Heart left ventricle (tissue), 16 donors: ENCODE data around the gene NDFIP1. TPM values are rescaled to one million over a fixed set of nuclear protein-coding genes. Genes with fewer than 3 reads are reported as not detected.

Experiments used
- ATAC-seq, 4 donors: fragments of 200-7000 bp; cut with Tn5 transposase; one replicate each; pipeline ENCODE4 v1.9.1; 2020 to 2022; ENCODE audit warnings: moderate library complexity in 4 of 4, mild to moderate bottlenecking in 3 of 4, moderate number of reproducible peaks in 1 of 4
- DNase-seq, 5 donors: peaks; one replicate each; pipeline ENCODE4 v3.0.0-alpha.2; 2020
- H3K27ac ChIP-seq, 12 donors: fragments of 200-600 bp; sonication (generic) in 4 of 12; one replicate each; pipeline versions ENCODE4 v1.5.0 to v1.8.0; 2016 to 2022; ENCODE audit warnings: mild to moderate bottlenecking in 2 of 12
- H3K27me3 ChIP-seq, 9 donors: fragments of 200-600 bp; sonication (generic) in 2 of 9; one replicate each; pipeline versions ENCODE4 v1.5.1 to v1.8.0; 2016 to 2022; ENCODE audit warnings: mild to moderate bottlenecking in 3 of 9
- H3K36me3 ChIP-seq, 9 donors: fragments of 200-600 bp; sonication (generic) in 2 of 9; one replicate each; pipeline versions ENCODE4 v1.5.0 to v1.8.0; 2018 to 2022; ENCODE audit warnings: mild to moderate bottlenecking in 2 of 9
- H3K4me1 ChIP-seq, 12 donors: fragments of 200-600 bp; sonication (generic) in 4 of 12; one replicate each; pipeline versions ENCODE4 v1.5.0 to v1.8.0; 2016 to 2022; ENCODE audit warnings: mild to moderate bottlenecking in 3 of 12
- H3K4me3 ChIP-seq, 12 donors: fragments of 200-600 bp; sonication (generic) in 4 of 12; one replicate each; pipeline versions ENCODE4 v1.5.0 to v1.8.0; 2017 to 2022; ENCODE audit warnings: mild to moderate bottlenecking in 9 of 12, moderate library complexity in 4 of 12
- H3K9me3 ChIP-seq, 12 donors: fragments of 200-600 bp; sonication (generic) in 4 of 12; one replicate each; pipeline versions ENCODE4 v1.5.0 to v1.8.0; 2016 to 2022; ENCODE audit warnings: mild to moderate bottlenecking in 1 of 12
- POLR2A ChIP-seq, 2 donors: fragments of 450-650 bp; IDR thresholded peaks; one replicate each; pipeline ENCODE4 v1.6.1; 2017; ENCODE audit warnings: antibody characterized with exemption in 2 of 2, mild to moderate bottlenecking in 2 of 2, moderate library complexity in 2 of 2
- WGBS, 4 donors: extraction: QIAGEN DNeasy Blood & Tissue Kit in 2 of 4; methylation state at CpG; one replicate each; pipeline versions ENCODE4 v1.1.5 to v1.1.7; 2013 to 2018; 5-methylcytosine and 5-hydroxymethylcytosine counted together
- intact Hi-C, 10 donors: fragments of 100-400 bp; cut with DNase I; formaldehyde crosslinking; loops; one replicate each; pipeline versions ENCODE4 v1.11.1 to v1.14.2; 2022
- polyA plus RNA-seq, 2 donors: library from polyadenylated mRNA; stranded (reverse); fragments of 200-250 nt; gene quantifications; one replicate each; pipeline ENCODE4 v1.2.3, GENCODE V29; 2013
- total RNA-seq, 9 donors: library from RNA; depleted of rRNA in 2 of 9; stranded (reverse); fragments of >200 nt in 2 of 9; fragmentation: NEBNext Ultra II Directional in 3 of 9; extraction: Animal tissue kit (Norgen Biotek cat#: 25700) in 3 of 9; gene quantifications; one replicate each; pipeline versions ENCODE4 v1.1.0 to v1.2.4, GENCODE V29; 2016 to 2023
- TF ChIP-seq, protein P1 (sequence below), 12 donors: fragments of 200-600 bp; sonication (generic) in 4 of 12; IDR thresholded peaks; one replicate each; pipeline versions ENCODE4 v1.5.0 to v1.8.0; 2018 to 2022; ENCODE audit warnings: antibody characterized with exemption in 12 of 12, mild to moderate bottlenecking in 5 of 12
- donor health status: ischemic (EF 13 %, LVEDD 7.1; RV severe dilation, severe dysfunction).
- donor health status: healthy with polysubstance abuse.
- donor health status: DM: no; HTN: yes; CAD: no.
- donor health status: DM: no; HTN: no; CAD: no.
- donor health status: ischemic (EF 25% LVEDD 6.9; RV normal size, moderate dysfunction).
- donor health status: ischemic (EF 25% LVEDD 5.7; RV mildly dilated, moderate dysfunction).
- donor health status: healthy.
- donor health status: DM: yes; HTN: yes; CAD: no.
- donor health status: ischemic (EF 35%, LVEDD 5.7; RV mildly dilated, moderate dysfunction).
- donor health status: nonischemic (EF 11% LVEDD 7.7; RV severe dilation, severe dysfunction).
- donor health status: DM: yes; HTN: yes; CAD: no.
- donor health status: PGD.
- donor health status: ischemic (EF 29% LVEDD 5.4; RV normal size, mild dysfunction).
- donor health status: nonischemic (EF 23%, LVEDD 6.1; RV moderate dilation, normal function).

NDFIP1 gene
- total and polyA plus RNA-seq, 11 donors: 26.6 to 69.3 (median 61.0) TPM

DNA sequence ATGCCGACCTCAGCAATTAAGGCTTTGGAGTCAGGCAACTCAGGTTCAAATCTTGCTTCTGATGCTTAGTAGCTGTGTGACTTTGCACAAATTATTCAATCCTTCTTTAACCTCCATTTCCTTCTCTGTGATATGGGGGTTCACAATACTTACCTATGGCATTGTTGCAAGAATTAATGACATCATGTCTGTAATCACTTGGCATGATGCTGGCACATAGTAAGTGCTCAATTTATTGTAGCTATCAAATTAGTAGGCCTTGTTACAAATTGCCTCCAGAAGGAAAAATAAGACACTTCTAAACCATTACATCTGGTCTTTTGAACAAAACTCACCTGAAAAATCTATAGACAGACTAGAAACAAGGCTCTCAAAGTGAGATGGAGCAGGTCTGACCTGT is 29.9 kb upstream of the NDFIP1 start:
- WGBS, 4 donors: 78 to 100% (median 86%) methylated on average over 1 of the region's 1 CpG
- Histone ChIP-seq H3K27me3 (no peaks in the 10 kb centered on the region), H3K4me3 (no peak overlapping the region), H3K36me3 (no peaks in the 10 kb centered on the region), H3K9me3 (no peaks in the 10 kb centered on the region), H3K4me1 (no peaks in the 10 kb centered on the region), H3K27ac (no peak overlapping the region)
- ATAC-seq: no peak
- DNase-seq: no peak
- TF ChIP-seq POLR2A (IDR thresholded peaks at IDR 0.05): no peak
- TF ChIP-seq, protein P1, sequence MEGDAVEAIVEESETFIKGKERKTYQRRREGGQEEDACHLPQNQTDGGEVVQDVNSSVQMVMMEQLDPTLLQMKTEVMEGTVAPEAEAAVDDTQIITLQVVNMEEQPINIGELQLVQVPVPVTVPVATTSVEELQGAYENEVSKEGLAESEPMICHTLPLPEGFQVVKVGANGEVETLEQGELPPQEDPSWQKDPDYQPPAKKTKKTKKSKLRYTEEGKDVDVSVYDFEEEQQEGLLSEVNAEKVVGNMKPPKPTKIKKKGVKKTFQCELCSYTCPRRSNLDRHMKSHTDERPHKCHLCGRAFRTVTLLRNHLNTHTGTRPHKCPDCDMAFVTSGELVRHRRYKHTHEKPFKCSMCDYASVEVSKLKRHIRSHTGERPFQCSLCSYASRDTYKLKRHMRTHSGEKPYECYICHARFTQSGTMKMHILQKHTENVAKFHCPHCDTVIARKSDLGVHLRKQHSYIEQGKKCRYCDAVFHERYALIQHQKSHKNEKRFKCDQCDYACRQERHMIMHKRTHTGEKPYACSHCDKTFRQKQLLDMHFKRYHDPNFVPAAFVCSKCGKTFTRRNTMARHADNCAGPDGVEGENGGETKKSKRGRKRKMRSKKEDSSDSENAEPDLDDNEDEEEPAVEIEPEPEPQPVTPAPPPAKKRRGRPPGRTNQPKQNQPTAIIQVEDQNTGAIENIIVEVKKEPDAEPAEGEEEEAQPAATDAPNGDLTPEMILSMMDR (IDR thresholded peaks at IDR 0.05): no peak
- intact Hi-C loops: no loop called here

DNA sequence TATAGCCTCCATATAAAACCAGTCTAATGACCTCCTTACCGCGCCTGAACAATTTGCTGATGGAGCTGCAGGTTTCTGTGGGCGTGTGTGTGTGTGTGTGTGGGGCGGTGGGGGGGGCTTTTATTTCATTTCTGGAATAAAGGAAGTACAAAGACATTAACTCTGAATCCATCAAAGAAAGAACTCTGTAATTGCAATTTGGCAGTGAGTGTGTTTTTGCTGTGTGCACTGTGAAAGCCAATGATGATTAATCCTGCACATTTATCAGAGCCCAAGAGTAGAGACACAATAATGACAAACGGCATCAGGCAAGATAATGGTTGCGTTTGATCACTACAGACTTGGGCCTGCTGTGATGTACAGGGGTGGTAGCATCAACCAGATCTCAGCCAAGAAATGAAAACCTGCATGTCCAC is 29.3 kb upstream of the NDFIP1 start:
- Histone ChIP-seq H3K27me3 (no peaks in the 10 kb centered on the region), H3K4me1 (no peaks in the 10 kb centered on the region), H3K9me3 (no peaks in the 10 kb centered on the region), H3K36me3 (no peaks in the 10 kb centered on the region), H3K4me3 (no peak overlapping the region), H3K27ac (no peak overlapping the region)
- 74 to 88% (median 78%) methylated on average over 4 to 6 of the region's 6 CpGs for WGBS, 4 donors
- ATAC-seq (no peak), DNase-seq (no peak)
- intact Hi-C loops: no loop called here
- TF ChIP-seq POLR2A (IDR thresholded peaks at IDR 0.05): no peak
- TF ChIP-seq, protein P1 (IDR thresholded peaks at IDR 0.05): no peak

DNA sequence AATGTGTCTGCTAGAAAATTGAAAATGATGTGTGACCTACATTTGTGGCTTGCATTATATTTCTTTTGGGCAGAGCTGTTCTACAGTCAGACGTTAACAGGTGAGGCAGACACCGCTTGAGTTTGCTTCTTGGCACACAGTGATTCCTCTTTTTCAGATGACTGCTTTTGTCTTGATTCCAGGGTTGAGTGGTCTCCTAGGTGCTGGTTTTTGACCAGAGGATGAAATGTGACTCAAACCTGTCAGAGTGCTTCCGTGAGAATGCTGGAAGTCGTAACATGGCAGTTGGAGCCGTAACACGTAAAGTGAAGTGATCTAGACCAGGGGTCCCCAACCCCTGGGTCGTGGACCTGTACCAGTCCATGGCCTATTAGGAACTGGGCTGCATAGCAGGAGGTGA is 28.3 kb upstream of the NDFIP1 start:
- Histone ChIP-seq H3K36me3 (no peaks in the 10 kb centered on the region), H3K4me3 (no peak overlapping the region), H3K9me3 (no peaks in the 10 kb centered on the region), H3K4me1 (no peaks in the 10 kb centered on the region), H3K27ac (no peak overlapping the region), H3K27me3 (no peaks in the 10 kb centered on the region)
- no peak for TF ChIP-seq POLR2A (IDR thresholded peaks at IDR 0.05)
- TF ChIP-seq, protein P1 (IDR thresholded peaks at IDR 0.05): no peak
- intact Hi-C loops: no loop called here
- DNase-seq (no peak), ATAC-seq (no peak)
- 84 to 89% (median 87%) methylated on average over 7 of the region's 7 CpGs for WGBS, 4 donors

DNA sequence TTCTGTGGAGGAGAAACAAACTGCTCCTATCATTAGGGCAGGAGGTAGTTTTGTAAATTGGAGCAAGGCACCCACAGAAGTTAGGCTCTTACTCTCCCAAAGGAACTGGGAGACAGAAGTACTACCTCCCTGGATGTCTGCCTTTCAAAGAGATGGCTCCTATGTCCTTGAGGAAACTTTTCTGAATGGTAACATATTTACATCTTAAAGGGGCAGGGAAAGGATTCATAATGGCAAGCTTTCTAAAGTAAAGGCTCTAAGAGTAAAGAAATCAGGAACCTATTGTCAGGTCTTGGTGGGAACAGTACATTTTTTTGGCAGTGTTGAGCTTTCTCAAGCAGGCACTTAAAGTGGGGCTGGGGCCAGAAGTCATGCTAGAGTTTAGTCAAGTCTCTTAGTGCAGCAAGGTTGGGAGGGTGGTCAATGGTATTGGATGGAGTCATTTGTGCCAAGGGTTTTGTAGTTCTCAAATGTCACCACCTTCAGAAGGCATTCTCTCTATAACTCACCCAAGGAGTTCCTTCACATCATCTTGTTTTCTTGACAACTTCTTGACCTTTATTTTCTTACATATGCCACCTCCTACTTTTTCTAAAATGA is 26.3 kb upstream of the NDFIP1 start:
- intact Hi-C loops: no loop called here
- no peak overlapping the region for H3K27ac ChIP-seq
- no peaks in the 10 kb centered on the region for H3K27me3 ChIP-seq
- ATAC-seq: no peak
- H3K4me3 ChIP-seq: no peak overlapping the region
- DNase-seq: no peak
- H3K36me3 ChIP-seq: no peaks in the 10 kb centered on the region
- no peaks in the 10 kb centered on the region for H3K4me1 ChIP-seq
- no peaks in the 10 kb centered on the region for H3K9me3 ChIP-seq
- TF ChIP-seq POLR2A (IDR thresholded peaks at IDR 0.05): no peak
- TF ChIP-seq, protein P1 (IDR thresholded peaks at IDR 0.05): no peak
